Measurements from ENCODE around the gene RYR2.

DNA sequence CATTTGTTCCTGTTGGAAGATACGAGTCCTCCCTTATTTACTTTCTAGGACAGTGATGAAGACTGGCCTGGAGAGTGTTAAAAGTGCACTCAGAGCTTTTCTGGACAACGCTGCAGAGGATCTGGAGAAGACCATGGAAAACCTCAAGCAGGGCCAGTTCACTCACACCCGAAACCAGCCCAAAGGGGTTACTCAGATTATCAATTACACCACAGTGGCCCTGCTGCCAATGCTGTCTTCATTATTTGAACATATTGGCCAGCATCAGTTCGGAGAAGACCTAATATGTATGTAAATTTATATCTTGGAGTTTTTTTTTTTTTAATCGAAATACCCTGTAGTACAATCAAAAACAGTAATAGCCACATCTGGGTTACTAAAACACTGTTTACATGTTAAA lies 658.2 kb downstream of the RYR2 start:
- no peak for TF ChIP-seq CTCF (IDR thresholded peaks at IDR 0.05)
- TF ChIP-seq POLR2A (IDR thresholded peaks at IDR 0.05): no peak
- no peak for TF ChIP-seq EP300 (IDR thresholded peaks at IDR 0.05)

All from tibial nerve (tissue), 4 donors.